Tibial nerve (tissue), 4 donors: Measurements from ENCODE around the gene JPH2. TPM values are rescaled to one million over a fixed set of nuclear protein-coding genes. Genes with fewer than 3 reads are reported as not detected.

ENCODE experiments used
- DNase-seq, 2 donors: peaks; one replicate each; pipeline ENCODE4 v3.0.0-alpha.2; 2019; ENCODE audit warnings: low spot score in 2 of 2
- H3K27ac ChIP-seq, 4 donors: fragments of 200-600 bp; sonication (generic) in 3 of 4; one replicate each; pipeline ENCODE4 v1.5.1; 2017 to 2019; ENCODE audit warnings: mild to moderate bottlenecking in 1 of 4
- H3K27me3 ChIP-seq, 2 donors: fragments of 200-600 bp; sonication (generic) in 1 of 2; one replicate each; pipeline versions ENCODE4 v1.5.1 to v1.6.0; 2017 to 2019
- H3K36me3 ChIP-seq, 3 donors: fragments of 200-600 bp; sonication (generic); one replicate each; pipeline ENCODE4 v1.5.1; 2018 to 2019
- H3K4me1 ChIP-seq, 4 donors: fragments of 200-600 bp; sonication (generic) in 3 of 4; one replicate each; pipeline ENCODE4 v1.5.1; 2017 to 2019
- H3K4me3 ChIP-seq, 4 donors: fragments of 200-600 bp; sonication (generic) in 3 of 4; one replicate each; pipeline ENCODE4 v1.5.1; 2017 to 2019; ENCODE audit warnings: mild to moderate bottlenecking in 1 of 4, moderate library complexity in 1 of 4
- H3K9me3 ChIP-seq, 4 donors: fragments of 200-600 bp; sonication (generic) in 3 of 4; one replicate each; pipeline ENCODE4 v1.5.1; 2017 to 2019
- EP300 ChIP-seq, 2 donors: sonication (generic); formaldehyde crosslinking; IDR thresholded peaks; one replicate each; pipeline ENCODE4 v1.6.1; 2017; ENCODE audit warnings: antibody characterized with exemption in 2 of 2, mild to moderate bottlenecking in 1 of 2
- POLR2A ChIP-seq, 2 donors: fragments of 450-650 bp; IDR thresholded peaks; one replicate each; pipeline ENCODE4 v1.6.1; 2017; ENCODE audit warnings: antibody characterized with exemption in 2 of 2, mild to moderate bottlenecking in 2 of 2, moderate library complexity in 2 of 2
- WGBS, 2 donors: methylation state at CpG; one replicate each; pipeline ENCODE4 v1.1.5; 2018; 5-methylcytosine and 5-hydroxymethylcytosine counted together
- total RNA-seq, 4 donors: library from RNA; depleted of rRNA; stranded (reverse); fragments of >200 nt; gene quantifications; one replicate each; pipeline ENCODE4 v1.1.0, GENCODE V29; 2016
- TF ChIP-seq, protein P1 (sequence below), 5 experiments: fragments of 200-600 bp in 3 of 5; fragments of 450-650 bp in 2 of 5; sonication (generic) in 3 of 5; IDR thresholded peaks; one replicate each; pipeline ENCODE4 v1.5.1; 2016 to 2019; ENCODE audit warnings: antibody characterized with exemption in 5 of 5, mild to moderate bottlenecking in 3 of 5, moderate library complexity in 2 of 5

Gene JPH2
- total RNA-seq, 4 donors from 2014 or later: 3.1 to 6.3 (median 5.3) TPM

DNA sequence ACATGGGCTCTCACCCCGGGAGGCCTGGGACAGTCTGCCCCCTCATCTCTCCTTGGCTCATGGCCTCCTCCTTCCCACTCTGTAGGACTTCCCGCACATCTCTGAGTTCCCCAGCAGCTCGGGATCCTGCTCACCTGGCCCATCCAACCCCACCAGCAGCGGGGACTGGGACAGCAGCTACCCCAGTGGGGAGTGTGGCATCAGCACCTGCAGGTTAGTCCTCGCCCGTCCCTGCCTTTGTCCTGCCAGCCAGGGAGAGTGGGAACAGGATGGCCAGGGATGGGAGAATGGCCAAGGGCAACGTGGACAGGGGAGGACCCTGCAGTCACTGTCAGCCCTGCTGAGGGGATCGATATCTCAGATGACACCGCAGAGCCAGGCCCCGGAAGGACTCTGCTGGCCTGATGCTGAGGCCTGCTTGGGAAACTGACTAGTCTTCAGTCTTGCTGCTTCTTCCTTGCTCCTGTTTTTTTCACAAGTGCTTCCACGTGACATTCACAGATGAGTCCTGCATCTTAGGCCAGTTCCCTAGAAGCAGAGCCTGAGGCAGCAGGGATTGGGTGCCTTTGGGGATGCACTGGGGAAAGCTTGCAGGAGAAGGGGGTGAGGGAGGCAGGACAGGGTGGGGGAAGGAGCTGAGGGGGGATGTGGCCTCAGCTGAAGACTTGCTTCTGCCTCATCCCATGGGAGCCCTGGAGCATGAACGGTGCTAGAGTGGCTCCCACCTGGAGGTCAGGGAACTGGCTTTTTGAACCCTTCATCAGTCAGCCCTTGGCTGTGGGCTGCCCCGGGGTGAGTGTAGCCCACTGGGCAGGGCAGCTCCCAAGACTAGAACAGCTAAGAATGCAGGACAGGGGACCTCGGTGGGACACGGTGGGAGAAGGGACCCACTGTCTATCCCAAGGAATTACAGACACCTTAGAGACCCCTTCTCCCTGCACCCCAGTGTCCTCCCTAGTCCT, 120.1 kb downstream of the JPH2 start:
- DNase-seq: no peak
- Histone ChIP-seq H3K4me1 (no peaks in the 10 kb centered on the region), H3K4me3 (no peak overlapping the region), H3K9me3 (peaks cover 0 to 5% (median 0%) of the 10 kb centered on the region in 4 donors), H3K27ac (no peak overlapping the region), H3K27me3 (no peaks in the 10 kb centered on the region), H3K36me3 (no peaks in the 10 kb centered on the region)
- WGBS, 2 donors: 87 to 90% methylated on average over 14 to 15 of the region's 15 CpGs
- TF ChIP-seq, protein P1, sequence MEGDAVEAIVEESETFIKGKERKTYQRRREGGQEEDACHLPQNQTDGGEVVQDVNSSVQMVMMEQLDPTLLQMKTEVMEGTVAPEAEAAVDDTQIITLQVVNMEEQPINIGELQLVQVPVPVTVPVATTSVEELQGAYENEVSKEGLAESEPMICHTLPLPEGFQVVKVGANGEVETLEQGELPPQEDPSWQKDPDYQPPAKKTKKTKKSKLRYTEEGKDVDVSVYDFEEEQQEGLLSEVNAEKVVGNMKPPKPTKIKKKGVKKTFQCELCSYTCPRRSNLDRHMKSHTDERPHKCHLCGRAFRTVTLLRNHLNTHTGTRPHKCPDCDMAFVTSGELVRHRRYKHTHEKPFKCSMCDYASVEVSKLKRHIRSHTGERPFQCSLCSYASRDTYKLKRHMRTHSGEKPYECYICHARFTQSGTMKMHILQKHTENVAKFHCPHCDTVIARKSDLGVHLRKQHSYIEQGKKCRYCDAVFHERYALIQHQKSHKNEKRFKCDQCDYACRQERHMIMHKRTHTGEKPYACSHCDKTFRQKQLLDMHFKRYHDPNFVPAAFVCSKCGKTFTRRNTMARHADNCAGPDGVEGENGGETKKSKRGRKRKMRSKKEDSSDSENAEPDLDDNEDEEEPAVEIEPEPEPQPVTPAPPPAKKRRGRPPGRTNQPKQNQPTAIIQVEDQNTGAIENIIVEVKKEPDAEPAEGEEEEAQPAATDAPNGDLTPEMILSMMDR (IDR thresholded peaks at IDR 0.05): no peak
- no peak for TF ChIP-seq EP300 (IDR thresholded peaks at IDR 0.05)
- no peak for TF ChIP-seq POLR2A (IDR thresholded peaks at IDR 0.05)

DNA sequence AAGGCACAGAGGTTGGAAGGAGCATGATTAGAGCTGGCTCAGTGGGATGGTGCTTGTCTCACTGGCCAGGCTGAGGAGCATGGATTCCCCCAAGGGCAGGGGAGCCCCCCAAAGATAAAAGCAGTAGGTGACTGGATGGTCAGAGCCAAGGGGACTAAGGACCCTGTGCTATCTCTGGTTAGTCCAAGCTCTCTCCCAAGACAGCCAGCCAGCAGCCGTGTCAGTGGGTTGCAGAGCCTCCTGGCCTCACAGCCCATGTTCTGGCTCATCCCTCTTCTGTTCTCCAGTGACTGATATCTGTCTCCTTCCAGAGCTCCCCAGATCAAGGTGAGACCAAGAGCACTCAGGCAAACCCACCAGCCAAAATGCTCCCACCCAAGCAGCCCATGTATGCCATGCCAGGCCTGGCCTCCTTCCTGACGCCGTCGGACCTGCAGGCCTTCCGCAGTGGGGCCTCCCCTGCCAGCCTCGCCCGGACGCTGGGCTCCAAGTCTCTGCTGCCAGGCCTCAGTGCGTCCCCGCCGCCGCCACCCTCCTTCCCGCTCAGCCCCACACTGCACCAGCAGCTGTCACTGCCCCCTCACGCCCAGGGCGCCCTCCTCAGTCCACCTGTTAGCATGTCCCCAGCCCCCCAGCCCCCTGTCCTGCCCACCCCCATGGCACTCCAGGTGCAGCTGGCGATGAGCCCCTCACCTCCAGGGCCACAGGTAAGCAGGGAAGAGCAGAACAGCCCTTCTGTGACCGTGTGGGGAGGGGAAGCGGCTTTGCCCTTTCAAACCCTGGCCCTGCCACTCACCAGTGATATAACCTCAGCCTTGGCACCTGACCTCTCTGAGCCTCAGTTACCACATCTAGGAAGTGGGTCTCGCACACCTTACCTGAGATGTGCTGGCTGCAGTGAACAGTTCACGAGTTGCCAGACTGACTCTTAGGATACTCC, 121.3 kb downstream of the JPH2 start:
- H3K4me3 ChIP-seq: no peak overlapping the region
- no peaks in the 10 kb centered on the region for H3K4me1 ChIP-seq
- no peak overlapping the region for H3K27ac ChIP-seq
- WGBS, 2 donors: 95 to 96% methylated on average over 18 to 20 of the region's 20 CpGs
- TF ChIP-seq EP300 (IDR thresholded peaks at IDR 0.05) (no peak), POLR2A (IDR thresholded peaks at IDR 0.05) (no peak)
- TF ChIP-seq, protein P1 (IDR thresholded peaks at IDR 0.05): no peak
- no peak for DNase-seq
- peaks cover 0 to 5% (median 0%) of the 10 kb centered on the region in 4 donors for H3K9me3 ChIP-seq
- H3K36me3 ChIP-seq: no peaks in the 10 kb centered on the region
- H3K27me3 ChIP-seq: no peaks in the 10 kb centered on the region

- no peak for TF ChIP-seq EP300 (IDR thresholded peaks at IDR 0.05)
- no peak for TF ChIP-seq POLR2A (IDR thresholded peaks at IDR 0.05)
- TF ChIP-seq, protein P1 (IDR thresholded peaks at IDR 0.05): no peak
- Histone ChIP-seq H3K9me3 (peaks cover 0 to 5% (median 0%) of the 10 kb centered on the region in 4 donors), H3K27me3 (no peaks in the 10 kb centered on the region), H3K27ac (no peak overlapping the region), H3K36me3 (no peaks in the 10 kb centered on the region), H3K4me1 (no peaks in the 10 kb centered on the region), H3K4me3 (no peak overlapping the region)
- DNase-seq: no peak
- 89 to 94% methylated on average over 17 of the region's 17 CpGs for WGBS, 2 donors
Observed at GRCh38 chr20:44064501-44065400, 122.2 kb downstream of the JPH2 start.

Other genes starting within 250 kb of the JPH2 start
- gene OSER1, start 23.6 kb upstream of the JPH2 start, total RNA-seq: 10 to 100 TPM; 31.2 to 47.9 (median 35.3) TPM
- not detected for gene GDAP1L1, start 60.1 kb upstream of the JPH2 start, total RNA-seq
- gene FITM2, start 124.0 kb upstream of the JPH2 start, total RNA-seq: 10 to 100 TPM in 3 of 4 donors, 1 to 10 TPM in 1; 9.0 to 13.8 (median 10.7) TPM
- not detected for gene R3HDML, start 149.9 kb upstream of the JPH2 start, total RNA-seq
- not detected for gene HNF4A, start 168.5 kb upstream of the JPH2 start, total RNA-seq